H1 (cell line): ENCODE measurements around the gene CCBE1. TPM values are rescaled to one million over a fixed set of nuclear protein-coding genes. Genes with fewer than 3 reads are reported as not detected.

Source experiments
- ATF2 ChIP-seq: IDR thresholded peaks from 2 replicates; pipeline ENCODE4 v1.6.1; 2012; ENCODE audit warnings: low read length, inconsistent platforms
- CBX8 ChIP-seq: fragments of 300-800, 300-1000 bp; sonication (generic); IDR thresholded peaks from 2 replicates; pipeline ENCODE4 v1.7.1; 2016; ENCODE audit warnings: low read depth, low read length, borderline replicate concordance
- CHD7 ChIP-seq: fragments of 300-600 bp; sonication (generic); IDR thresholded peaks from 2 replicates; pipeline ENCODE4 v1.7.1; 2012; ENCODE audit warnings: low read length, moderate library complexity, mild to moderate bottlenecking, inconsistent platforms; ENCODE audit not compliant: insufficient replicate concordance
- FOSL1 ChIP-seq: IDR thresholded peaks from 2 replicates; pipeline ENCODE4 v1.6.1; 2011; ENCODE audit warnings: mild to moderate bottlenecking, low read depth, low read length, moderate library complexity; ENCODE audit not compliant: insufficient read depth
- SP4 ChIP-seq: IDR thresholded peaks from 2 replicates; pipeline ENCODE4 v1.6.1; 2012; ENCODE audit warnings: low read length, inconsistent platforms
- polyA plus RNA-seq, 7 experiments: library from polyadenylated mRNA; depleted of rRNA in 3 of 7; stranded (reverse) in 5 of 7; unstranded in 2 of 7; fragments of >200 nt in 5 of 7; fragments of 200-250 nt in 2 of 7; gene quantifications; 1 replicate in 5 of 7; 2 replicates in 1 of 7; 4 replicates in 1 of 7; pipeline versions ENCODE4 v1.2.1 to v1.2.3, GENCODE V29; 2011 to 2013; ENCODE audit warnings: missing spikeins in 2 of 7, mixed read lengths in 2 of 7
- total RNA-seq: library from RNA; stranded (reverse); fragmentation: NEBNext Ultra II Directional; extraction: Animal tissue kit (Norgen Biotek cat#: 25700); gene quantifications from 2 replicates; pipeline ENCODE4 v1.2.1, GENCODE V29; 2021
- TF ChIP-seq, protein P1 (sequence below), 3 experiments: IDR thresholded peaks; 1 replicate in 2 of 3; 2 replicates in 1 of 3; pipeline versions ENCODE4 v1.5.1 to v1.6.1; 2011; ENCODE audit warnings: low read length in 3 of 3, mild to moderate bottlenecking in 3 of 3, inconsistent platforms in 2 of 3, low read depth in 1 of 3, moderate library complexity in 1 of 3; ENCODE audit not compliant: insufficient read depth in 1 of 3; ENCODE audit errors: control extremely low read depth in 1 of 3

CCBE1 gene
- total and polyA plus RNA-seq, 2 of the 8 experiments (the other 6 are each of a cell fraction or from before 2014, with no cell fraction given): 2.1 to 2.6 TPM

GRCh38 chr18:59488899-59489298 lies 208.3 kb downstream of the CCBE1 start (continued):
- TF ChIP-seq CHD7 (no peak), CBX8 (no peak), FOSL1 (no peak), ATF2 (no peak), SP4 (no peak)
- TF ChIP-seq, protein P1, sequence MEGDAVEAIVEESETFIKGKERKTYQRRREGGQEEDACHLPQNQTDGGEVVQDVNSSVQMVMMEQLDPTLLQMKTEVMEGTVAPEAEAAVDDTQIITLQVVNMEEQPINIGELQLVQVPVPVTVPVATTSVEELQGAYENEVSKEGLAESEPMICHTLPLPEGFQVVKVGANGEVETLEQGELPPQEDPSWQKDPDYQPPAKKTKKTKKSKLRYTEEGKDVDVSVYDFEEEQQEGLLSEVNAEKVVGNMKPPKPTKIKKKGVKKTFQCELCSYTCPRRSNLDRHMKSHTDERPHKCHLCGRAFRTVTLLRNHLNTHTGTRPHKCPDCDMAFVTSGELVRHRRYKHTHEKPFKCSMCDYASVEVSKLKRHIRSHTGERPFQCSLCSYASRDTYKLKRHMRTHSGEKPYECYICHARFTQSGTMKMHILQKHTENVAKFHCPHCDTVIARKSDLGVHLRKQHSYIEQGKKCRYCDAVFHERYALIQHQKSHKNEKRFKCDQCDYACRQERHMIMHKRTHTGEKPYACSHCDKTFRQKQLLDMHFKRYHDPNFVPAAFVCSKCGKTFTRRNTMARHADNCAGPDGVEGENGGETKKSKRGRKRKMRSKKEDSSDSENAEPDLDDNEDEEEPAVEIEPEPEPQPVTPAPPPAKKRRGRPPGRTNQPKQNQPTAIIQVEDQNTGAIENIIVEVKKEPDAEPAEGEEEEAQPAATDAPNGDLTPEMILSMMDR (IDR thresholded peaks at IDR 0.05; ENCODE audit: control extremely low read depth in 1 of 3, insufficient read depth in 1 of 3, low read depth in 1 of 3, low read length in 3 of 3): no peak
